ENCODE results near the gene PATE3.

Gene PATE3, protein sequence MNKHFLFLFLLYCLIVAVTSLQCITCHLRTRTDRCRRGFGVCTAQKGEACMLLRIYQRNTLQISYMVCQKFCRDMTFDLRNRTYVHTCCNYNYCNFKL

DNA sequence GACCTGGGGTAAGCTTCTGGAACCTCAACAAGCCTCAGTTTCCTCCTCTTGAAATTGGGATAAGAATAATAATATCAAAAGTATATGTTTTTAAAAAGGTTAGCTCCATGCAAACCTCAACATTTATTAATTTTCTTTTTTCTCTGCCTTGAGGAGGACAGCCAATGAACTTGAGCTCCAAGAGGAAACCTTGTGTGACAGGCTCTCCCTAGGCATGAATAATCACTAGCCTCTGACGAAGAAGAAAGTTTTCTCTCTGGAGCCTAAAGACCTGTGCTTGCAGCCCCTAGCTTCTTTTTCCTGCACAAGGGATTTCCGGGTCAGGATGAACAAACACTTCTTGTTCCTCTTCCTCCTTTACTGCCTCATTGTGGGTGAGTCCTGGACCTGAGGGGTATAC is at the start of gene PATE3:
Gene PATE3 (plus strand): TSS at position 301 of the 400 bp plus-strand sequence. CDS start 25 bp downstream, at position 326.
- no peak for FAIRE-seq
- no peak for DNase-seq (ENCODE audit: insufficient read length, low spot score)

DNA sequence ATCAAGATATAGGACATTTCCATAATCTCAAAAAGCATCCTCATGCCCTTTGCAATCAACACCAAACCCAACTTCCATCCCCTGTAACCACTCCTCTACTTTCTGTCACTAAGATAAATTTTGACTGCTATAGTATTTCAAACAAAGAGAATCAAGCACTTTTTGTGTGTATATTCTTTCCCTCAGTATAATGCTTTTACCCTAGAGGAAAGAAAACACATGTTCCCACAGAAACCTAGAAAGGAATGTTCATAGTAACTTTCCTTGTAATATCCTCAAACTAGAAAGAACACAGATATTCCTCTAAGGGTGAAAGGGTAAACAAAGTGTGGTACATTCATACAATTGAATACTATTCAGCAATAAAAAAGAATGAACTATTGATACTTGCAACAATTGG is 47.3 kb upstream of the PATE3 start:
- FAIRE-seq (no peak), DNase-seq (ENCODE audit: insufficient read length, low spot score) (no peak)

DNA sequence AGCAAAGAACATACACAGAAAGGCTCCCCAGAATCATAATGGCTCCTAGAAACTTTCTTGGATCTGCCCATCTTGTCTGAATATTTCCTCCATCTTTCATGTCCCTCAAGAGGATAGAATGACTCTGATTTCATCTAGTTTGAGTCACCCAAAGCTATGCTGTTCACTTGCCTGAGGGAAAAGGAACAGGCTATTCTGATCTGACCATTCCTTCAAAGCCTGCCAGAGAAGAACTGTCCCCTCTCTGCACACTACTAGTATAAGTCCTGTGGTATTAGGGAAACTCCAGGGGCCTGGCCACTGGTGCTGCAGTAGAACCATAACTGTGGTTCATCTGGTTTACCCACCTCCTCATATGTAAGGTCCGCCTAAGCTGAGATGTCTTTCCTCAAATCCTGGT is 44.2 kb upstream of the PATE3 start:
- DNase-seq (ENCODE audit: insufficient read length, low spot score) (no peak), FAIRE-seq (no peak)

DNA sequence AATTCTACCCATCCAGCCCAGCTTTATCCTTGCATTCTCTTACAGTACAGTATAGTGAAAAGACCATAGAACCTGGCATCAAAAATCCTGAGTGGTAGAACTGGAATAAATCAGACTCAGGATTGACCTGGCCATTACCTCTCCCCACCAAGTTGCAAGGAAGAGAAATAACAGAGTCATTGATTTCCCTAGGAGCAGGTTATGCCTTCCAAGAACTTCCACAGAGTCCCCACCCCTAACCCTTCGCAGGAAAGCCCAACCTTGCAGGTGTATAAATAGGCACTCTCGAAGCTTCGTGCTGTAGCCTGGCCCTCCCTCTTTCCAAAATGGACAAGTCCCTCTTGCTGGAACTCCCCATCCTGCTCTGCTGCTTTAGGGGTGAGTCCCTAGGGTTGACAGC is 41.9 kb upstream of the PATE3 start, which contains the start of gene PATE1:
Gene PATE1 (plus strand): TSS at position 301 of the 400 bp plus-strand sequence. CDS start 26 bp downstream, at position 327.
- FAIRE-seq: no peak
- DNase-seq (ENCODE audit: insufficient read length, low spot score): no peak

DNA sequence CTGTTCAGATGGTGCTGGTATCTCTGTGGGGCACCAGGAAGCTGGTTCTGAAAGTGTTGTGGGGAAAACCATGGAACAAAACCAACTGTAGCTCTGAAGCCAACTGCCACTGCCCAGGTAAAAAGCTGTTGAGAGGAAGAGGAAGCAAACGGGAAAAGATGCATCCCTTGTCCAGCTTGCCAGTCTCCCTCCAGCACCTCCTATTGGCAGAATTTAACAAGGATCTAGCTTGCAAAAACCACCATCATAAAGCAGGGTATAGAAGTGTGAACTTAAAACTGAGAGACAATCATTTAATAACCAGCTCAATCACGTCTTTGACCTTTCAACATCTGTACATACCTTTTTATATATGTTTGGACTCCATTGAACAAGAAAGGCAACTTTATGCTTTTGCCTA is 37.3 kb upstream of the PATE3 start:
- no peak for DNase-seq (ENCODE audit: insufficient read length, low spot score)
- FAIRE-seq: no peak

DNA sequence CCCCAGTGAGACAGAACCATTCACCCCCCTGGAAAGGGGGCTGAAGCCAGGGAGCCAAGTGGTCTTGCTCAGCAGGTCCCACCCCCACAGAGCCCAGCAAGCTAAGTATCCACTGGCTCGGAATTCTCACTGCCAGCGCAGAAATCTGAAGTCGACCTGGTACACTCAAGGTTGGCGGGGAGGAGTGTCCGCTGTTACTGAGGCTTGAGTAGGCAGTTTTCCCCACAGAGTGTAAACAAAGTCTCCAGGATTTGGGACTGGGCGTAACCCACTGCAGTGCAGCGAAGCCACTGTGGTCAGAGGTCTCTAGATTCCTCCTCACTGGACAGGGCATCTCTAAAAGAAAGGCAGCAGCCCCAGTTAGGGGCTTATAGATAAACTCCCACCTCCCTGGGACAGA is 31.9 kb upstream of the PATE3 start:
- FAIRE-seq (no peak), DNase-seq (ENCODE audit: insufficient read length, low spot score) (no peak)

DNA sequence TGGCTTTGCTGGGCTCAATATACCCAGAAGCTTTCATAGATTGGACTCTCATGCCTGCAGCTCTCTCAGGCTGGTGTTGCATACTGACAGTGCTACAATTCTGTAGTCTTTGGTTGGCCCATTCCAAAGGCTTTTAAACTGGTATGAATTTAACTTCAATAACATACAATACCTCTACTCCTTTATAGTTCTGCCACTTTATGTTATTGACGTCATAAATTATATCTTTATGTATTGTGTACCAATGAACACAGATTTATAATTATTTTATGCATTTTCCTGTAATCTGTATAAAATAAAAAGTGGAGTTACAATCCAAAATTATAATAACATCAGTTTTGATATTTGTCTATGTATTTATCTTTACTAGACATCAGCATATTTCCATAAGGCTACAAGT is 25.5 kb upstream of the PATE3 start:
- DNase-seq (ENCODE audit: insufficient read length, low spot score): no peak
- FAIRE-seq: no peak

DNA sequence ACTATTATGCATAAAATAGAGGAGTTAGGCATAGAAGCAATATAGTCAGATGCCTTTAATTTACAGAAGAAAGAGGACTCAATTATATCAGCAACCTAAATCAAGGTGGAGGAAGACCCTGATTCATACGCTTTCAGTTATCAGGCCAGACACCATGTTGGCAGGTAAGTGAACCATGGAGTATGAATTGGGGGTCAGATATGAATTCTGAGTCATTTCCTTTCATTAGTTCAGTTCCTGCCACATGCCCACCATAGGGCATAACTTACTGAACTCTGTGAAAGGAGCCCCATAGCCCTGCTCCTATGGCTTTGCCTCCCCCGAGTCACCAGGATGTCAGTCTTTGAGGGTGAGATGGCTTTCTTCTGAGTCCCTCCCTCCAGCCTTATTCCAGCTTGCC is 24.4 kb upstream of the PATE3 start:
- DNase-seq (ENCODE audit: insufficient read length, low spot score): no peak
- FAIRE-seq: no peak

DNA sequence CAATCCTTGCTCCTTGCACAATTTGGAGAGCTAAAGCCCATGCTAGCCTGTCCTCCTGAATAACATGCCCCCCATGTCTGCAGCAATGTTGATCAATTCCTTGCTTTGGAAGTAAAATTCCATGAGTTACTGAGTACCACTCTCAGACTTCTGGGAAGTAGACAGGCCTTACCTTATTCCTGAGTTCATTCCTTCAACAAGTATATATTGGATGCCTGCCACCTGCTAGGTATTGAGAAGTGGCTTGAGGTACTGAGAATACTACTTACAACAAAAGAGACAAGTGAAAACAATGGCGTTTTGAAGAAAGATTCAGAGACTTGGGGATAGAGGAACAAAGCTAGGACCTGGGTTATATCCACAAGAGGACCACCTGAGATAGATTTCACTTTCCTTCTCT is 21.7 kb upstream of the PATE3 start:
- DNase-seq (ENCODE audit: insufficient read length, low spot score) (no peak), FAIRE-seq (no peak)

DNA sequence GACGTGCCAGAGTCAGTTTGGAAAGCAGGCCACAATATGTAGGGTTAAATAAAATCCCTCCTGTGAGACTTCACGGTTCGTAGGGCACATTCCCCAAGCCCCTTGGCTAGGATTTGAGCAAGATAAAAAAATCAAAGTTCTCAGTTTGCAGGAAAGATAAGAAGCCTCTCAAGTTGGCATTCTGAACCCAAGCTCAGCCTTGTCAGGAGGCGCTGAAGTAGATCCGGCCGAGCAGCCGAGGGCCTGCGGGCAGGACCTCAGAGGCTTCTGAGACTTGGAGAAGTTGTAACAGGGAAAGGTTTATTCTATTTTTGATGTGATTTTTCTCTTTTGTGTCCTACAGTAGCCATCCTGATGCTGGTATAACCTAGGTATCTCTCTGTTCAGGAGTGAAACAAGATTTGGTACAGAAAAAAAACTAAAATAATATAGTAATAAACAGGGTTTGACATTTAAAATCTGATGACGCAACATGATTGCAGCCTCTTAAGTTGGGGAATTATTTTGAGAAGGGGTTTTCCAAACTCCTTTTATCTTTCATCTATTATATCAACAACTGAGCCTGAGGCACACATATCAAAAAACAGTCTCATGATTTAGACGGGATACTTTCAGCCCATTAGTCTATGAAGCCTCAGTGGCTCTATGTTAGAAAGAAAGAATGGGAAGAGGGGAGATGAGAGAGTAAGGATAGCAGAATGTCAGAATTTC is 19.4 kb upstream of the PATE3 start:
- DNase-seq (ENCODE audit: insufficient read length, low spot score) (no peak), FAIRE-seq (no peak)

DNA sequence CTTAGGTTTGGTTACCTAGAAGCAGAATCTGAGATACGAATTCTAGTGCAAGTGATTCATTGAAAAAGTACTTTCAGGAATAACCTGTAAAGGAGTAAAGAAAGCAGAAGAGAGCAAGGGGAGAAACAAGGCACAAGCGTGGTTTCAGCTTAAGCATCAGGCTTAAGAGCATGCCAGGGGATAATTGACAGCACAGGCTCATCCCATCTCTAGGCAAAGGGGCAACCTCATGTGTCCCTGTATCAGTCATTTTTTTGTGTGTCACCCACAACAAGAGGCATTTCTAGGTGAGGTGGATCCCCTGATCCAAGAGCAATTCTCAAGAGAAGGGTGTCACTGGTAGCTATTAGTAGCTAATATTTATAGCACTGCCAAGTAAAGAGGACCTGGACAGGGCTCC is 17.3 kb upstream of the PATE3 start:
- FAIRE-seq: no peak
- DNase-seq (ENCODE audit: insufficient read length, low spot score): no peak

DNA sequence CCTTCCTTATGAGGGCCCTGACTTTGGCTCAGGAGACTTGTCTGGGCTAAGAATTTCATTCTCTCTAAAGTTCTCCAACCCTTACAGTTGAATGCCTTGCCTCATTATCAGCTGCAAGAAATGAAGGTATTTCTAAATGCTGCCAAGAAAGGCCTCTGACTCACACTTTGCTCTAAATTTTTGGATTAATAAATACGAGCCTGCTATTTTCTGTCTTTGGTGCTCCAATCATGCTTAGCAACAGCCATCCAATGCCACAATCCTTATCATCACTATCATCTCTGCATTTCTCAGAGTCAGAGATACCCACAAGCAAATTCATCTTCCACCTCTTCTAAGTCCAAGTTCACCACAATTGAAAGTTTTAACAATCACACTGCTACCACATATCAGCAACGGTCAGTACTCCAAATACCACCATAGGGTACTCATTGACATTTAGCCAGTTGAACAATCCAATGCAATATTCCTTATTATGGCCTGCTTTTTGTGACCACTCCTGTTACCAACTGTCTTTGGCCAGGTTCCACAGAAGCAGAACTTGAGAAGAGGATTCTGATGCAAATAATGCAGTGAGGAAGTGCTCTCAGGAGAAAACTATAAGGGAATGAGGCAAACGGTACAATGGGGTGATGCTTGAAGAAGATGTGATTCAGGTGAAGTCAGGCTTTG is 15.0 kb upstream of the PATE3 start:
- no peak for DNase-seq (ENCODE audit: insufficient read length, low spot score)
- no peak for FAIRE-seq

DNA sequence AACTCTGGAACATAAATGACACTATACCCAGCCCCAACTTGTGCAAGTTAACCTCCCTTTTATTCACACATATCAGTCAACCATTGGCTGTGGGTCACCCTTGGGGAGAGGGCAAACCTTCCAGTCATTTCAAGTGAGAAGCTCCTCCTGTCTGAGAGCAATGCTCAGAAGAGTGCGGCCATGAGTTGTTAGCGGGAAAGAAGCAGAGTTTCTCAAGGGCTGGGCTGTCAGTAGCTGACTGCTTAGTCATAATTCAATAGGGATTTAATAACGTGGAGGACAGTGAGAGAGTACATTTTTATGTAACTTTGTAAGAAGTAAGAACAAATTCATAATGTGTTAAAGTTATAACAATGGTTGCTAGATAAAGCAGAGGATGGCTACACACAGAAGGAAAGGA is 14.4 kb upstream of the PATE3 start:
- FAIRE-seq: no peak
- DNase-seq (ENCODE audit: insufficient read length, low spot score): no peak

DNA sequence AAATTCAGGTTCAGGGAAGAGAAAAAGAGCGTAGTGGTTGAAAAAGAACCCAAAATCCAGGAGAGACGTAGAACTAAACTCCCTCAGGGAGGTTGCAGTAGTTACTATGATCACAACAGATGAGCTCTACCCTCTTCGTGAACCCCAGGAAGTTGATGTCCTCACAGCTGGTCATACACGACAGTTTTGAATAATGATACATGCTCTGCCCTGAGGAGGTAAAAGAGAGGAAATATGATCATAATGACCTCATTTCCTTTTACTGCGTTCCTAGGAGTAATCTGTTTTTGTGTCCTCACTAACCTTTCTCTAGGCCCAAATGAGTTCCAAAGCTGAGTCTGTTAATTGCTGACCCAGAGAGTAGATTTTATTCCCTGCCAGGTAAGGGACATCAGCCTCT is 10.6 kb upstream of the PATE3 start:
- FAIRE-seq (no peak), DNase-seq (ENCODE audit: insufficient read length, low spot score) (no peak)

DNA sequence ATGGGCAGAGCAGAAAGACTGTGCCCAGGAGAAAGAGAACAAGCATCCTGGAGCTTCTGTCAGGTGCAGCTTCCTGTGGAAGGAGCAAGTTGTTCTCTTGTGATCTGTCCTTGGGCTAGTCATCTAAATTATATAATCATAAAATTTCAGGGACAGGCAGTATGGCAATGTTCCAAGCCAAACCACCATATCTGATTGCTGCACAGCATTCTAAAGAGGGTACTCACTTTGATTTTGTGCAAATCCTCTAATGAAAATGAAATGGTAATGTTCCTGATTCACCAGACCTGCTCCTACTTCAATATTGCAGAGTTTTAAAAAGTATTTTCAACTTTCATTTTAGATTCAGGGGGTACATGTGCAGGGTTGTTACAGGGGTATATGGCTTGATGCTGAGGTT is 9.2 kb upstream of the PATE3 start, which contains the start of gene PATE2:
Gene PATE2 (minus strand): TSS at position 101 of the 400 bp plus-strand sequence. CDS start 55 bp downstream, at position 46.
- DNase-seq (ENCODE audit: insufficient read length, low spot score) (no peak), FAIRE-seq (no peak)

DNA sequence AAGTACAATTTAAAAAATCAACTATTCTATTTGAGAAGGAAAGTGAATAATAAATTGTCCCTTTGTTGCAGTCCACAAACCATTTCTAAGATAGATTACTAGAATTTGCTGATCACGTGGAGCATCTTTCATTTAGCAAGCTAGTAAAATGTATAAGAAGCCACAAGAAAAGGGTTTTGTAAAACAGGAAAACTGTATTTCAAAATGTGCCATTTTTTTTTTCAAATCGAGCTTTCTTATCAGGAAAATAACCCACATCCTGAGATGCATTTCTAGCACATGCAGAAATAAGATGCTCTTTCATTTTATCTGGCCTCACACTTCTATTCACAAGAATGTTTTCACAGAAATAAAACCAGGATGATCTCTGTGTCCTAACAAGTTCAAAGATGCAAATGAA is 3.2 kb upstream of the PATE3 start:
- DNase-seq (ENCODE audit: insufficient read length, low spot score) (no peak), FAIRE-seq (no peak)

DNA sequence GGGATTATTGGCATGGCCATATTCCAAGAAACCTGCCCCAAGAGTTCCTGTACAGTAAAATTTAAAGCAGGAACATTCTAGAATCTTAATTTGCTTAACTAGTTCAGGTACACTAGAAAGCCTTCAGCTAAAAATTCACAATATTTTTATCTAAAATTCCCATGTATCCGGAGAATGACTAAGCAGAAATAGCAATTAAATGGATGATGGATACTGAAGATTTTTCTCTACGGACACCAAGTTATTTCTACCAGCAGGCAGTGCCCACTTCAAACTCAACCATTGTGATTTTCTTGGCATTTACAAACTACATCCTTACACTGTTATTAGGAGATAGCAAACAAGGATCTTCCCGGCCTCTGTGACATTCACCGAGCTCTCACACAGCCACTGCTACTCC is 2.9 kb downstream of the PATE3 start:
- DNase-seq (ENCODE audit: insufficient read length, low spot score) (no peak), FAIRE-seq (no peak)

DNA sequence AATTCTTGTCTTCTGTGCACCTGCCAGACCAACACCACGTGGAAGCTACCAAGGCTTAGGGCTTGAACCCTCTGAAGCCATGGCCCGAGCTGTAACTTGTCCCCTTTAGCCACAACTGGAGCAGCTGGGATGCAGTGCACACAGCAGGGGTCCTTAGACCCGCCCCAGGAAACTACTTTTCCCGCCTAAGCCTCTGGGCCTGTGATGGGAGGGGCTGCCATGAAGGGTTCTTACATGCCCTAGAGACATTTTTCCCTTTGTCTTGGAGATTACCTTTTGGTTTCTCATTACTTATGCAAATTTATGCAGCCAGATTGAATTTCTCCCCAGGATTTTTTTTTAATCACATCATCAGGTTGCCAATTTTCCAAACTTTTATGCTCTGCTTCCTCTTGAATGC is 9.7 kb downstream of the PATE3 start:
- DNase-seq (ENCODE audit: insufficient read length, low spot score): no peak
- FAIRE-seq: no peak

DNA sequence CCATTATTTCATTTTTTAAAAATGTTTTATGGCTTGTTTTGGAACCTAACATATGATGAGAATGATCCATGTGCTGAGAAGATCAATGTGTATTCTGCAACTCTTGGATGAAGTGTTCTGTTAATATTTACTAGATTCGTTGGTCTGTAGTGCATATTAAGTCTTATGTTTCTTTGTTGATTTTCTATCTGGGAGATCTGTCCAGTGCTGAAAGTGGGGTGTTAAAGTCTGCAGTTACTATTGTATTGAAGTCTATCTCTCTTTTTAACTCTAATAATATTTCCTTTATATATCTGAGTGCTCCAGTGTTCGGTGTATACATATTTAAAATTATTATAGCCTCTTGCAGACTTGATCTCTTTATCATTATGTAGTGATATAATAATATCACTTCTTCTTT is 11.9 kb downstream of the PATE3 start:
- DNase-seq (ENCODE audit: insufficient read length, low spot score): no peak
- no peak for FAIRE-seq

DNA sequence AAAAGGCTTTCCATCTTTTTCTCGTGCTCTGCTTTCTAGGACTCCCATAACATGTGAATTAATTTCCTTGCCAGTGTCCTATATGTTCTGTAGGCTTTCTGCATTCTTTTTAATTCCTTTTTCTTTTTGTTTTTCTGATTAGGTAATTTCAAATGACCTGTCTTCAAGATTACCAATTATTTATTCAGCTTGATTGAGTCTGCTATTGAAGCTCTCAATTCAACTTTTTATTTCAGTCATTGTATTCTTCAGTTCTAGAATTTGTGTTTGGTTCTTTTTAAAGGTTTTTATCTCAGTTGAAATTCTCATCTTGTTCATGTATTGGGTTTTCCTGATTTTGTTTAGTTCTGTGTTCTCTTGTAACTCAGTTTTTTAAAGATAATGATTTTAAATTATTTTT is 14.5 kb downstream of the PATE3 start:
- no peak for FAIRE-seq
- no peak for DNase-seq (ENCODE audit: insufficient read length, low spot score)

DNA sequence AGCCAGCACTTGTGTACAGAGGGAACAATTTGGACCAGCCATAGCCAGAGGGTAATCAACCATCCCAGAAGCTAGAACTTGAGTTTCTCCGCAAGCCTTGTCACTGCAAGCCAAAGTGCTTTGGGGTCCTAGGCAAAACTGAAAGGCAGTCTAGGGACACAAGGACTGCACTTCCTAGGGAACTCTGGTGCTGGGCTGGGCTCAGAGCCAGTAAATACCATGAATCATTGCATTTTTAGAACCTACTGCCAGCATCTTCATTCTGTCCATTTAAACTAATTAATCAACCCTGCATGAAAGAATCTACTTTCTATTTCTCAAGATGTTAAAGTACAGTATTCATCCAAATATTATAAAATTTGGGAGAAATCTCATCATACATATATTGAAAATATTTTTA is 20.0 kb downstream of the PATE3 start:
- FAIRE-seq: no peak
- no peak for DNase-seq (ENCODE audit: insufficient read length, low spot score)

DNA sequence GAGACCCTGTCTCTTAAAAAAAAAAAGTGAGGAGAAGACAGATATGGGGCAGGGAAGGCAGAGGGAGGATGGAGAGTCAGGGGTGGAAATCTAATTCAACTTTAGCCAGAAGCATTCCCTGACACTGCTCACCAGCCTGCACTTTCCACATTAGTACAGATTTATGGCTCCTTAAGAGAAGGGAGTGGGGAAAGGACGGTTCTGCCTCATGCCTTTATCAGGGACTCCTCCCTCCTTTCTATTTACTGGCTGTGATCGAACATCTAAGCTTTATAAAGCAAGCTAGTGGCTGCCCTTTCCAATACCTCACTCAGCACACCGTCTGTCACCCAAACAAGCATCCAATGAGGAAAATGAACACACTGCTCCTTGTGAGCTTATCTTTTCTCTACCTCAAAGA is 45.1 kb downstream of the PATE3 start, which contains the start of gene PATE4:
Gene PATE4 (plus strand): TSS at position 301 of the 400 bp plus-strand sequence. CDS start 44 bp downstream, at position 345.
- no peak for FAIRE-seq
- DNase-seq (ENCODE audit: insufficient read length, low spot score): no peak
